ENCODE measurements around the gene TMUB2. TPM values are rescaled to one million over a fixed set of nuclear protein-coding genes. Genes with fewer than 3 reads are reported as not detected.

The TMUB2 gene
- total and polyA plus RNA-seq, 2 of the 13 experiments (the other 11 are each of a cell fraction or from before 2014, with no cell fraction given) = 26.9 to 50.8 TPM

DNA sequence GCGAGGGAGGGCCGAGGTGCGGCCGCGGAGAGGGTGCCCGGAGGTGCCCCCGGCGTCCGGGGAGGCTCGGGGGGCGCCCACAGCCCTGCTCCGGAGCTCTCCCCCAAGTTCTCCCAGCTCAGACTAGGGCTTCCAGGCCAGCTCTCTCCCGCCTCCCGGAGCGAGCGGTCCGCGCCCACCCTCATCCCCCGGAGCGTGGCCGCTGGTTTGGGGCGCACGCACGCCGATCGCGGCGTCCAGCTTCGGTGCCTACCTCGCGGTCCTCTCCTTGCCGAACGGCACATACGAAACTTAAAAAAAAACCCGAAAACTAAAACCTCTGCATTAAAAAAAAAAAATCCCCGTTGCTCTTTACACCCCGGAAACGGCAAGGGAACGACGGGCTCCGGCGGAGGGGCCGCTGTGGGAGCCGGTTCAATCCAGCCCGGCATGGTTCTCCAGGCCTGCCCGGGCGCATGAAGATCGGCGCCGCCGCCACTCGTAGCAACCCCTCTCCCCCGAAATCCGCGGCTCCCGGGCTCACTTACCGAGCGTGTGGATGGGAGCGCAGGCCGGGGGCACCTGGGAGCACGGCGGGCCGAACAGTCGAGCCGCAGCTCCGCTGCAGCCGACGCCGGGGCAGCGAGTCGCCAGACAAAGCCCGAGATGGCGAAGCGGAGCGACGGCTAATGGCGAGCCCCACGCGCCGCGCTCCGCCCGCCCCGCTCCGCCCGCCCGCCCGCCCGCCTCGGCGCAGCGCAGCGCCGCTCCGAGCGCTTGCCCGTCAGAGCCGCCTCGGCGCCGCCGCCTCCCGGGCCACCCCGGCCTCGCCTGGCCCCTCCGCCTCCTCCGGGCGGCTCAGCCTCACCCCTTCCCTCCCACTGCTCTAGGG is 33.7 kb downstream of the TMUB2 start (continued):
- TF ChIP-seq, protein P1, sequence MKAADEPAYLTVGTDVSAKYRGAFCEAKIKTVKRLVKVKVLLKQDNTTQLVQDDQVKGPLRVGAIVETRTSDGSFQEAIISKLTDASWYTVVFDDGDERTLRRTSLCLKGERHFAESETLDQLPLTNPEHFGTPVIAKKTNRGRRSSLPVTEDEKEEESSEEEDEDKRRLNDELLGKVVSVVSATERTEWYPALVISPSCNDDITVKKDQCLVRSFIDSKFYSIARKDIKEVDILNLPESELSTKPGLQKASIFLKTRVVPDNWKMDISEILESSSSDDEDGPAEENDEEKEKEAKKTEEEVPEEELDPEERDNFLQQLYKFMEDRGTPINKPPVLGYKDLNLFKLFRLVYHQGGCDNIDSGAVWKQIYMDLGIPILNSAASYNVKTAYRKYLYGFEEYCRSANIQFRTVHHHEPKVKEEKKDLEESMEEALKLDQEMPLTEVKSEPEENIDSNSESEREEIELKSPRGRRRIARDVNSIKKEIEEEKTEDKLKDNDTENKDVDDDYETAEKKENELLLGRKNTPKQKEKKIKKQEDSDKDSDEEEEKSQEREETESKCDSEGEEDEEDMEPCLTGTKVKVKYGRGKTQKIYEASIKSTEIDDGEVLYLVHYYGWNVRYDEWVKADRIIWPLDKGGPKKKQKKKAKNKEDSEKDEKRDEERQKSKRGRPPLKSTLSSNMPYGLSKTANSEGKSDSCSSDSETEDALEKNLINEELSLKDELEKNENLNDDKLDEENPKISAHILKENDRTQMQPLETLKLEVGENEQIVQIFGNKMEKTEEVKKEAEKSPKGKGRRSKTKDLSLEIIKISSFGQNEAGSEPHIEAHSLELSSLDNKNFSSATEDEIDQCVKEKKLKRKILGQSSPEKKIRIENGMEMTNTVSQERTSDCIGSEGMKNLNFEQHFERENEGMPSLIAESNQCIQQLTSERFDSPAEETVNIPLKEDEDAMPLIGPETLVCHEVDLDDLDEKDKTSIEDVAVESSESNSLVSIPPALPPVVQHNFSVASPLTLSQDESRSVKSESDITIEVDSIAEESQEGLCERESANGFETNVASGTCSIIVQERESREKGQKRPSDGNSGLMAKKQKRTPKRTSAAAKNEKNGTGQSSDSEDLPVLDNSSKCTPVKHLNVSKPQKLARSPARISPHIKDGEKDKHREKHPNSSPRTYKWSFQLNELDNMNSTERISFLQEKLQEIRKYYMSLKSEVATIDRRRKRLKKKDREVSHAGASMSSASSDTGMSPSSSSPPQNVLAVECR (CRISPR knock-in tag; IDR thresholded peaks at IDR 0.05; ENCODE audit: borderline replicate concordance) = 0 out of 2 replicates have a peak, but pooled peaks have one; percentile 38
- TF ChIP-seq, protein P2, sequence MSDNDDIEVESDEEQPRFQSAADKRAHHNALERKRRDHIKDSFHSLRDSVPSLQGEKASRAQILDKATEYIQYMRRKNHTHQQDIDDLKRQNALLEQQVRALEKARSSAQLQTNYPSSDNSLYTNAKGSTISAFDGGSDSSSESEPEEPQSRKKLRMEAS (IDR thresholded peaks at IDR 0.05) = peak; percentile 33; the same call in 1 of the 2 replicates
- TF ChIP-seq NR2F6 (IDR thresholded peaks at IDR 0.05) (no peak), NR2F6 (CRISPR knock-in tag; IDR thresholded peaks at IDR 0.05) (no peak; the same call in 1 of the 2 replicates), AGO2 (optimal IDR thresholded peaks at IDR 0.05; ENCODE audit: low read depth, low read length) (peak; percentile 95), ZBTB2 (CRISPR knock-in tag; IDR thresholded peaks at IDR 0.05; ENCODE audit: low read depth) (peak; percentile 11; the same call in 1 of the 2 replicates), GATA4 (IDR thresholded peaks at IDR 0.05; ENCODE audit: borderline replicate concordance, low read depth) (no peak), AKNA (CRISPR knock-in tag; IDR thresholded peaks at IDR 0.05; ENCODE audit: borderline replicate concordance) (0 out of 2 replicates have a peak, but pooled peaks have one; percentile 30), NFIB (CRISPR knock-in tag; IDR thresholded peaks at IDR 0.05; ENCODE audit: borderline replicate concordance) (no peak), GTF2F1 (IDR thresholded peaks at IDR 0.05; ENCODE audit: low read length) (no peak), E2F1 (CRISPR knock-in tag; IDR thresholded peaks at IDR 0.05) (peak; percentile 19; the same call in 1 of the 2 replicates)
- TF ChIP-seq, protein P3, sequence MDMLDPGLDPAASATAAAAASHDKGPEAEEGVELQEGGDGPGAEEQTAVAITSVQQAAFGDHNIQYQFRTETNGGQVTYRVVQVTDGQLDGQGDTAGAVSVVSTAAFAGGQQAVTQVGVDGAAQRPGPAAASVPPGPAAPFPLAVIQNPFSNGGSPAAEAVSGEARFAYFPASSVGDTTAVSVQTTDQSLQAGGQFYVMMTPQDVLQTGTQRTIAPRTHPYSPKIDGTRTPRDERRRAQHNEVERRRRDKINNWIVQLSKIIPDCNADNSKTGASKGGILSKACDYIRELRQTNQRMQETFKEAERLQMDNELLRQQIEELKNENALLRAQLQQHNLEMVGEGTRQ (IDR thresholded peaks at IDR 0.05; ENCODE audit: low read depth, low read length) = no peak
- TF ChIP-seq, protein P3 (CRISPR knock-in tag; IDR thresholded peaks at IDR 0.05; ENCODE audit: borderline replicate concordance) = no peak

Measured in HepG2 (cell line).